Common myeloid progenitor, CD34-positive (primary cell): ENCODE measurements around the gene RPAP2.
"Not testable (repeated sequence)": the region's sequence is repeated elsewhere in the genome, so short reads cannot be mapped to it uniquely, and the experiment has no call there.

Experiments used
- CTCF ChIA-PET: fragments of 350-600 bp; sonication (Branson Sonifier 250); formaldehyde crosslinking; loops from one replicate; lab custom pipeline; 2021; ENCODE audit warnings: antibody characterized with exemption; lab: Charles Lee
- POLR2A ChIA-PET: fragments of 350-600 bp; sonication (Branson Sonifier 250); formaldehyde crosslinking; loops from one replicate; lab custom pipeline; 2021; ENCODE audit warnings: antibody characterized with exemption; lab: Charles Lee
- DNase-seq, 3 donors: peaks; one replicate each; pipeline versions ENCODE4 v3.0.0 to v3.0.0-alpha.2; 2013
- H3K27ac ChIP-seq, 2 experiments: 1 replicate in 1 of 2; 2 replicates in 1 of 2; pipeline ENCODE4 v1.7.0; 2013; ENCODE audit warnings: inconsistent platforms in 2 of 2, low read length in 2 of 2, mild to moderate bottlenecking in 2 of 2, low read depth in 1 of 2, moderate library complexity in 1 of 2; ENCODE audit not compliant: severe bottlenecking in 2 of 2, insufficient read depth in 1 of 2, poor library complexity in 1 of 2
- H3K27me3 ChIP-seq, 5 experiments: replicated peaks in 2 of 5; 1 replicate in 3 of 5; 2 replicates in 2 of 5; pipeline versions ENCODE4 v1.6.1 to v1.7.0; 2013; ENCODE audit warnings: low read length in 4 of 5, mild to moderate bottlenecking in 2 of 5, moderate library complexity in 2 of 5, inconsistent platforms in 1 of 5; ENCODE audit not compliant: insufficient read depth in 5 of 5, control insufficient read depth in 4 of 5
- H3K36me3 ChIP-seq, 4 experiments: 1 replicate in 2 of 4; 2 replicates in 2 of 4; pipeline versions ENCODE4 v1.6.1 to v1.7.0; 2013; ENCODE audit warnings: low read length in 3 of 4, control low read depth in 1 of 4, mild to moderate bottlenecking in 1 of 4; ENCODE audit not compliant: control insufficient read depth in 4 of 4, insufficient read depth in 4 of 4
- H3K4me1 ChIP-seq, 4 experiments: 1 replicate in 3 of 4; 2 replicates in 1 of 4; pipeline versions ENCODE4 v1.6.1 to v1.7.1; 2013; ENCODE audit warnings: low read length in 3 of 4, mild to moderate bottlenecking in 3 of 4, control low read depth in 1 of 4, inconsistent platforms in 1 of 4, moderate library complexity in 1 of 4; ENCODE audit not compliant: control insufficient read depth in 4 of 4, insufficient read depth in 4 of 4; ENCODE audit errors: control extremely low read depth in 1 of 4
- H3K4me3 ChIP-seq, 7 experiments: 1 replicate in 4 of 7; 2 replicates in 3 of 7; pipeline versions ENCODE4 v1.5.1 to v1.7.0; 2013; ENCODE audit warnings: mild to moderate bottlenecking in 7 of 7, low read length in 6 of 7, moderate library complexity in 6 of 7, inconsistent platforms in 2 of 7, low read depth in 2 of 7, control low read depth in 1 of 7; ENCODE audit not compliant: insufficient read depth in 4 of 7, control insufficient read depth in 1 of 7; ENCODE audit errors: extremely low read depth in 1 of 7
- H3K9me3 ChIP-seq, 5 experiments: 1 replicate in 4 of 5; 2 replicates in 1 of 5; pipeline versions ENCODE4 v1.6.1 to v1.7.1; 2013; ENCODE audit warnings: low read length in 4 of 5, mild to moderate bottlenecking in 2 of 5, inconsistent platforms in 1 of 5, low read depth in 1 of 5, moderate library complexity in 1 of 5; ENCODE audit not compliant: control insufficient read depth in 4 of 5, insufficient read depth in 2 of 5; ENCODE audit errors: control extremely low read depth in 1 of 5
- WGBS: methylation state at CpG from one replicate; pipeline ENCODE4 v1.1.5; 2013; ENCODE audit not compliant: insufficient coverage; 5-methylcytosine and 5-hydroxymethylcytosine counted together

The RPAP2 gene

DNA sequence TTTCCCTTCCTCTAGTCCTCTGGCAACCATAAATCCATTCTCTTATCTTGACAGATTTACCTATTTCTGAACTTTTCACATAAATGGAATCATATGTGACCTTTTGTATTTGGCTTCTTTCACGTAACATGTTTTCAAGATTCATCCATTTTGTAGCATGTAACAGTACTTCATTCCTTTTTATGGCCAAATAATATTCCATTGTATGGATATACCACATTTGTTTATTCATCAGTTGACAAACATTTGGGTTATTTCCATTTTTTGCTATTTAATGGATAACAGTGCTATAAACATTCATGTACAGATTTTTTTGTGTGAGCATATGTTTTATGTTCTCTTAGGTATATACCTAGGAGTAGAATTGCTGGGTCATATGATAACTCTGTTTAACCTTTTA lies 54.0 kb downstream of the RPAP2 start:
- Histone ChIP-seq H3K27me3 (no peaks in the 10 kb centered on the region), H3K36me3 (peaks cover 3 to 43% (median 18%) of the 10 kb centered on the region in 4 experiments), H3K27ac (no peak overlapping the region), H3K9me3 (peaks cover 0 to 7% (median 1%) of the 10 kb centered on the region in 5 experiments), H3K4me3 (no peak overlapping the region), H3K4me1 (peaks cover 0 to 10% (median 7%) of the 10 kb centered on the region in 4 experiments)
- ChIA-PET CTCF (no interaction called here), POLR2A (no interaction called here)
- no CpG with 5 or more reads among the region's 1 CpG for WGBS
- DNase-seq = no peak

DNA sequence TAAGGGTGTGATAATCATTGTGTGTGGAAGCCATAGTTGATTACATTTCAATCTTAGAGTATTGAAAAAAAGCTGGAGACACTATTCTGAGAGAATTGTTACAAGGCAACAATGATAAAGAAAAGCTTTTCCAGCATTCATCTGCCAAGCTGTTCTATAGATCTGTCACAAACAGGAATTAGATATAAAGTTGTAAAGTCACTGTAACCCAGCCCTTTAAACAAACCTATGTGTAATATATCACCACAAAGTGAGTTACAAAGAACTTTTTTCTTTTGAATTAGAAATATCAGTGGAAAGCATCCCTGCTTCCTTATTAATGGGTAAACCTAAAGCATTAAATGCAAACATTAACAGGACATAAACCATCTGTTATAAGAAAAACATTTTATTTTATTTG lies 55.4 kb downstream of the RPAP2 start:
- POLR2A ChIA-PET = no interaction called here

DNA sequence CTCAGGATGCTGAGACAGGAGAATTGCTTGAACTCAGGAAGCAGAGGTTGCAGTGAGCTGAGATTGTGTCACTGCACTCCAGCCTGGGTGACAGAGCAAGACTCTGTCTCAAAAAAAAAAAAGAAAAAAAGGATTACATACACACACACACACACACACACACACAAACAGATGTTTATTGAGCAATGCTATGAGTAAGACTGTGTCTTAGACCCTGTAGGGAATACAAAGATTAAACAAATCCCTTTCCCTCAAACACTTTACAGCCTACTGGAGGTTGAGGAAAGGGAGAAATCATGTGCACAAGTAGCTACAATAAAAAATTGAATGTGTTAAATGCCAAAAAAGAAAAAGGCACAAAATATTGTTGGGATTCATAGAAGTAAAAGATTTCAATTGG lies 58.1 kb downstream of the RPAP2 start:
- Histone ChIP-seq H3K4me3 (no peak overlapping the region), H3K4me1 (no peaks in the 10 kb centered on the region), H3K27ac (no peak overlapping the region), H3K9me3 (peaks cover 0 to 7% (median 0%) of the 10 kb centered on the region in 5 experiments), H3K36me3 (peaks cover 8 to 40% (median 21%) of the 10 kb centered on the region in 4 experiments), H3K27me3 (no peaks in the 10 kb centered on the region)
- peak in 1 of 3 donors; percentile 17 for DNase-seq
- CTCF ChIA-PET = interaction anchor here (1.0 kb wide), 1 partner anchor 17 kb away, joined by 3 read pairs; no protein-coding TSS in a partner anchor
- POLR2A ChIA-PET = no interaction called here

More for the DNA sequence above, 55.4 kb downstream of the RPAP2 start:
- Histone ChIP-seq H3K4me1 (no peaks in the 10 kb centered on the region), H3K27ac (no peak overlapping the region), H3K9me3 (peaks cover 0 to 7% (median 1%) of the 10 kb centered on the region in 5 experiments), H3K27me3 (no peaks in the 10 kb centered on the region), H3K36me3 (peaks cover 8 to 48% (median 22%) of the 10 kb centered on the region in 4 experiments), H3K4me3 (no peak overlapping the region)
- no peak for DNase-seq
- CTCF ChIA-PET = interaction anchor here (1.1 kb wide), 1 partner anchor 42 kb away, joined by 3 read pairs; no protein-coding TSS in a partner anchor

DNA sequence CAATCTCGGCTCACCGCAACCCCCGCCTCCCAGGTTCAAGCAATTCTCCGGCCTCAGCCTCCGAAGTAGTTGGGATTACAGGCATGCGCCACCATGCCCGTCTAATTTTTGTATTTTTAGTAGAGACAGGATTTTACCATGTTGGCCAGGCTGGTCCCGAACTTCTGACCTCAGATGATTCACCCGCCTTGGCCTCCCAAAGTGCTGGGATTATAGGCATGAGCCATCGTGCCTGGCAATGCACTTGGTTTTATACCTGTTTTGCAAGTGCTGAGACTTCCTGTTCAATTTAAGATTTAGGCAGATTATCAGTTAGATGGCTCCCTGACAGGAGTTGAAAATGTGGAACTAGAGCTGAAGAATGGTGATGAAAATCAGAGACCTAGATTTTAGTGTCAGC lies 60.5 kb downstream of the RPAP2 start:
- H3K36me3 ChIP-seq = peaks cover 8 to 26% (median 14%) of the 10 kb centered on the region in 4 experiments
- CTCF ChIA-PET = not testable (repeated sequence)

DNA sequence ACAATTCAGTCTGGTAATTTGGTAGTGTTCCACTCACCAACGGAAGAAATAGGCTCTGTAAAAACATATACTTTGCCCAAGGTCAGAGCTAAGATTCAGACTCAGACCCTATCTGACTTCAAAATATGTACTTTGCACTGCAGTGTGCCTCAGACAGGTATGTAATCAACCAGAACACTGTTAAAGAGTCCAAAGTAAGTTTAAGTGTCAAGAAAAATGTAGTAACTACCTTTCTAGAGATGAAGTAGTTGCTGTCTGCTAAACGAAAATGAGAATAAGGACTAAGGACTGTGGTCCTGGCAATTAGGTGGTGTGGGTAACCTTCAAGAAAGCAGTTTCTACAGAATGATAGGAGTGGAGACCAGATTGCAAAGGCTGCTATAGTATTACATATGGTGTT lies 61.1 kb downstream of the RPAP2 start:
- no peaks in the 10 kb centered on the region for H3K27me3 ChIP-seq
- POLR2A ChIA-PET = no interaction called here
- peaks cover 8 to 30% (median 14%) of the 10 kb centered on the region in 4 experiments for H3K36me3 ChIP-seq
- CTCF ChIA-PET = no interaction called here
- 100% methylated on average over 1 of the region's 2 CpGs for WGBS
- no peak overlapping the region for H3K27ac ChIP-seq
- H3K4me1 ChIP-seq = peaks cover 3 to 19% (median 7%) of the 10 kb centered on the region in 4 experiments
- H3K4me3 ChIP-seq = no peak overlapping the region
- no peak for DNase-seq
- H3K9me3 ChIP-seq = no peaks in the 10 kb centered on the region

More for the DNA sequence above, 60.5 kb downstream of the RPAP2 start:
- H3K27ac ChIP-seq, H3K9me3 ChIP-seq, DNase-seq, H3K4me3 ChIP-seq, H3K27me3 ChIP-seq: not testable (repeated sequence)
- POLR2A ChIA-PET = interaction anchor here (0.6 to 1.2 kb wide), 2 partner anchors 19 to 180 kb away, joined by 3 read pairs; no protein-coding TSS in a partner anchor
- WGBS = 100% methylated on average over 5 of the region's 10 CpGs
- peaks cover 3 to 19% (median 7%) of the 10 kb centered on the region in 4 experiments for H3K4me1 ChIP-seq

DNA sequence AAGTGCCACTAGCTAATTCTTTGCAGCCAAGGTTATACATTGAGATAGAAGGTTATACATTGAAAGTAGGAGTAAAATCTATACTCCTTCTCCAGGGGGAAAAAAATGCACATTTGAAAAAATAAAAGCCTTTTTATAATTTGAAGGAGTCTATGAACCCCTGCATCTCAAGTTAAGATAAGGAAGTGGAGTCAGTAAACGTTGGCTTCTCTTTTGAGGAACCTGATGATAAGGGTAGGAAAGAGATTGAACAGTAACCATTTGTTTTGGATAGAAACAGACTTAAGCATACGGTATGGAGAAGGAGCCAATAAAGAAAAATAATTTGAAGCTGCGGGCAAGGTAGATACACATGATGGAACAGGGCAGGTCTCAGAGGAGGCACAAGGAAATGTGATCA lies 64.1 kb downstream of the RPAP2 start:
- H3K27ac ChIP-seq = no peak overlapping the region
- no peaks in the 10 kb centered on the region for H3K9me3 ChIP-seq
- no peaks in the 10 kb centered on the region for H3K27me3 ChIP-seq
- H3K36me3 ChIP-seq = peaks cover 5 to 31% (median 8%) of the 10 kb centered on the region in 4 experiments
- 13% methylated on average over 3 of the region's 3 CpGs for WGBS
- ChIA-PET POLR2A (no interaction called here), CTCF (interaction anchor here (1.0 kb wide), 1 partner anchor 234 kb away, joined by 4 read pairs; no protein-coding TSS in a partner anchor)
- peaks cover 3 to 40% (median 15%) of the 10 kb centered on the region in 4 experiments for H3K4me1 ChIP-seq
- no peak overlapping the region for H3K4me3 ChIP-seq
- DNase-seq = peak in 2 of 3 donors; percentile 31 to 46

DNA sequence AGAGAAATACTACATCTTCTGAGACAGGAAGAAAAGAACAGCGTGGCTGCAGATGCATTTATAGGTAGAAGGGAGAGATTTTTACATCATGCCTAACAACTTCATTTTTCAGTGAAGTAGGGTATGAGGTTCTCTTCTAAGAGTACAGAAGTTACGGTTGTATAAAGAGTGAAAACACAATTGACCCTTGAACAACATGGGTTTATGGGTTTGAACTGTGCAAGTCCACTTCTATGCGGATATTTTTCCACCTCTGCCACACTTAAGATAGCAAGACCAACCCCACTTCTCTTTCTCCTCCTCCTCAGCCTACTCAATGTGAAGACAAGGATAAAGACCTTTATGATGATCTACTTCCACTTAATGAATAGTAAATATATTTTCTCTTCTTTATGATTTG lies 64.5 kb downstream of the RPAP2 start:
- DNase-seq = peak in 1 of 3 donors; percentile 31
- ChIA-PET POLR2A (no interaction called here), CTCF (interaction anchor here (1.0 to 1.3 kb wide), 2 partner anchors 79 to 233 kb away, joined by 4 read pairs; no protein-coding TSS in a partner anchor)
- Histone ChIP-seq H3K27me3 (no peaks in the 10 kb centered on the region), H3K9me3 (no peaks in the 10 kb centered on the region), H3K4me1 (peaks cover 3 to 43% (median 15%) of the 10 kb centered on the region in 4 experiments), H3K4me3 (no peak overlapping the region), H3K27ac (no peak overlapping the region), H3K36me3 (peaks cover 3 to 28% (median 5%) of the 10 kb centered on the region in 4 experiments)
- WGBS = no CpG with 5 or more reads among the region's 3 CpGs
